ENCODE measurements around the gene CTSK.
"Not testable (repeated sequence)": the region's sequence is repeated elsewhere in the genome, so short reads cannot be mapped to it uniquely, and the experiment has no call there.

The CTSK gene

GRCh38 chr1:150808121-150808520 lies at the start of gene CTSK:
Gene CTSK, minus strand, starts transcription at chr1:150808260. Its CDS starts 1,455 bp downstream, at chr1:150806805.
- no peak for DNase-seq (ENCODE audit: low spot score)

- not testable (repeated sequence) for DNase-seq (ENCODE audit: low spot score)
Observed at GRCh38 chr1:150852734-150853133, 44.7 kb upstream of the CTSK start.

- not testable (repeated sequence) for DNase-seq (ENCODE audit: low spot score)
Observed at GRCh38 chr1:150850801-150851362, 42.8 kb upstream of the CTSK start.

- no peak for DNase-seq (ENCODE audit: low spot score)
Observed at GRCh38 chr1:150846473-150847146, 38.5 kb upstream of the CTSK start.

GRCh38 chr1:150843474-150843873 lies 35.4 kb upstream of the CTSK start:
- DNase-seq (ENCODE audit: low spot score), result no peak

- DNase-seq (ENCODE audit: low spot score), result no peak
Observed at GRCh38 chr1:150842964-150843363, 34.9 kb upstream of the CTSK start.

- no peak for DNase-seq (ENCODE audit: low spot score)
Observed at GRCh38 chr1:150842343-150842742, 34.3 kb upstream of the CTSK start.

- no peak for DNase-seq (ENCODE audit: low spot score)
Observed at GRCh38 chr1:150841626-150842025, 33.6 kb upstream of the CTSK start.

- DNase-seq (ENCODE audit: low spot score), result not testable (repeated sequence)
Observed at GRCh38 chr1:150840850-150841249, 32.8 kb upstream of the CTSK start.

GRCh38 chr1:150836129-150836773 lies 28.2 kb upstream of the CTSK start:
- no peak for DNase-seq (ENCODE audit: low spot score)

GRCh38 chr1:150833961-150834360 lies 25.9 kb upstream of the CTSK start:
- DNase-seq (ENCODE audit: low spot score), result not testable (repeated sequence)

- no peak for DNase-seq (ENCODE audit: low spot score)
Observed at GRCh38 chr1:150832597-150832996, 24.5 kb upstream of the CTSK start.

- DNase-seq (ENCODE audit: low spot score), result no peak
Observed at GRCh38 chr1:150829751-150830150, 21.7 kb upstream of the CTSK start.

- no peak for DNase-seq (ENCODE audit: low spot score)
Observed at GRCh38 chr1:150826299-150826698, 18.2 kb upstream of the CTSK start.

- DNase-seq (ENCODE audit: low spot score), result no peak
Observed at GRCh38 chr1:150820730-150821512, 12.9 kb upstream of the CTSK start.

- no peak for DNase-seq (ENCODE audit: low spot score)
Observed at GRCh38 chr1:150815871-150816270, 7.8 kb upstream of the CTSK start.

GRCh38 chr1:150813028-150813707 lies 5.1 kb upstream of the CTSK start:
- peak; percentile 44 for DNase-seq (ENCODE audit: low spot score)

- no peak for DNase-seq (ENCODE audit: low spot score)
Observed at GRCh38 chr1:150810958-150811659, 3.0 kb upstream of the CTSK start.

GRCh38 chr1:150809651-150810050 lies 1.6 kb upstream of the CTSK start:
- DNase-seq (ENCODE audit: low spot score), result no peak

GRCh38 chr1:150808846-150809245 lies 786 bp upstream of the CTSK start:
- no peak for DNase-seq (ENCODE audit: low spot score)

GRCh38 chr1:150807249-150808023 lies 624 bp downstream of the CTSK start:
- DNase-seq (ENCODE audit: low spot score), result no peak

Data from LoVo (cell line).